Rectal smooth muscle tissue (tissue), 1 donor: ENCODE results near the gene CACNB2.

Source experiments
- H3K27ac ChIP-seq: one replicate; pipeline ENCODE4 v1.7.0; 2013; ENCODE audit warnings: low read depth, low read length, inconsistent platforms
- H3K27me3 ChIP-seq: one replicate; pipeline ENCODE4 v1.7.0; 2013; ENCODE audit warnings: low read length; ENCODE audit not compliant: control insufficient read depth, insufficient read depth
- H3K36me3 ChIP-seq: one replicate; pipeline ENCODE4 v1.7.0; 2013; ENCODE audit warnings: low read length; ENCODE audit not compliant: control insufficient read depth, insufficient read depth
- H3K4me1 ChIP-seq: one replicate; pipeline ENCODE4 v1.7.0; 2013; ENCODE audit warnings: low read length; ENCODE audit not compliant: control insufficient read depth, insufficient read depth
- H3K4me3 ChIP-seq: one replicate; pipeline ENCODE4 v1.7.0; 2013; ENCODE audit warnings: low read length
- H3K9ac ChIP-seq: one replicate; pipeline ENCODE4 v1.7.0; 2013; ENCODE audit warnings: low read length

Gene CACNB2

GRCh38 chr10:18222866-18223265, 82.6 kb downstream of the CACNB2 start:
- Histone ChIP-seq H3K9ac (no peak overlapping the region), H3K27me3 (no peaks in the 10 kb centered on the region), H3K4me3 (no peak overlapping the region), H3K27ac (no peak overlapping the region), H3K4me1 (peaks cover 7% of the 10 kb centered on the region), H3K36me3 (no peaks in the 10 kb centered on the region)

GRCh38 chr10:18223898-18224297, 83.7 kb downstream of the CACNB2 start:
- no peak overlapping the region for H3K27ac ChIP-seq
- H3K9ac ChIP-seq, result no peak overlapping the region
- peaks cover 7% of the 10 kb centered on the region for H3K4me1 ChIP-seq
- no peak overlapping the region for H3K4me3 ChIP-seq
- no peaks in the 10 kb centered on the region for H3K27me3 ChIP-seq
- no peaks in the 10 kb centered on the region for H3K36me3 ChIP-seq

GRCh38 chr10:18224626-18225445, 84.6 kb downstream of the CACNB2 start:
- no peaks in the 10 kb centered on the region for H3K36me3 ChIP-seq
- no peaks in the 10 kb centered on the region for H3K27me3 ChIP-seq
- no peak overlapping the region for H3K4me3 ChIP-seq
- H3K9ac ChIP-seq, result no peak overlapping the region
- peak overlapping the region; percentile 19 for H3K27ac ChIP-seq
- H3K4me1 ChIP-seq, result peaks cover 7% of the 10 kb centered on the region

GRCh38 chr10:18226336-18226735, 86.1 kb downstream of the CACNB2 start:
- no peak overlapping the region for H3K27ac ChIP-seq

GRCh38 chr10:18229826-18230225, 89.6 kb downstream of the CACNB2 start:
- no peak overlapping the region for H3K9ac ChIP-seq
- H3K4me3 ChIP-seq, result no peak overlapping the region
- no peaks in the 10 kb centered on the region for H3K27me3 ChIP-seq
- H3K36me3 ChIP-seq, result no peaks in the 10 kb centered on the region
- H3K27ac ChIP-seq, result no peak overlapping the region
- H3K4me1 ChIP-seq, result peaks cover 4% of the 10 kb centered on the region

More at GRCh38 chr10:18226336-18226735, 86.1 kb downstream of the CACNB2 start:
- Histone ChIP-seq H3K9ac (no peak overlapping the region), H3K4me1 (peaks cover 7% of the 10 kb centered on the region), H3K27me3 (no peaks in the 10 kb centered on the region), H3K4me3 (no peak overlapping the region), H3K36me3 (no peaks in the 10 kb centered on the region)

- H3K4me3 ChIP-seq, result no peak overlapping the region
- no peaks in the 10 kb centered on the region for H3K27me3 ChIP-seq
- no peak overlapping the region for H3K27ac ChIP-seq
- H3K9ac ChIP-seq, result no peak overlapping the region
- no peaks in the 10 kb centered on the region for H3K36me3 ChIP-seq
- H3K4me1 ChIP-seq, result no peaks in the 10 kb centered on the region
These were observed 90.6 kb downstream of the CACNB2 start for GRCh38 chr10:18230794-18231193.

- Histone ChIP-seq H3K27me3 (no peaks in the 10 kb centered on the region), H3K4me3 (no peak overlapping the region), H3K36me3 (no peaks in the 10 kb centered on the region), H3K27ac (no peak overlapping the region), H3K4me1 (no peaks in the 10 kb centered on the region), H3K9ac (no peak overlapping the region)
These were observed 91.3 kb downstream of the CACNB2 start for GRCh38 chr10:18231480-18231879.

- H3K4me1 ChIP-seq, result no peaks in the 10 kb centered on the region
- H3K27me3 ChIP-seq, result no peaks in the 10 kb centered on the region
- H3K4me3 ChIP-seq, result no peak overlapping the region
- no peak overlapping the region for H3K27ac ChIP-seq
- H3K36me3 ChIP-seq, result no peaks in the 10 kb centered on the region
- H3K9ac ChIP-seq, result no peak overlapping the region
These were observed 93.6 kb downstream of the CACNB2 start for GRCh38 chr10:18233775-18234174.

GRCh38 chr10:18235477-18235876, 95.3 kb downstream of the CACNB2 start:
- Histone ChIP-seq H3K4me1 (no peaks in the 10 kb centered on the region), H3K36me3 (no peaks in the 10 kb centered on the region), H3K27me3 (no peaks in the 10 kb centered on the region), H3K4me3 (no peak overlapping the region), H3K27ac (no peak overlapping the region), H3K9ac (no peak overlapping the region)

- no peak overlapping the region for H3K27ac ChIP-seq
- H3K4me3 ChIP-seq, result no peak overlapping the region
- H3K4me1 ChIP-seq, result no peaks in the 10 kb centered on the region
- no peaks in the 10 kb centered on the region for H3K27me3 ChIP-seq
- no peak overlapping the region for H3K9ac ChIP-seq
- H3K36me3 ChIP-seq, result no peaks in the 10 kb centered on the region
These were observed 96.5 kb downstream of the CACNB2 start for GRCh38 chr10:18236756-18237155.

GRCh38 chr10:18238870-18239485, 98.8 kb downstream of the CACNB2 start:
- Histone ChIP-seq H3K27ac (no peak overlapping the region), H3K27me3 (no peaks in the 10 kb centered on the region), H3K36me3 (no peaks in the 10 kb centered on the region), H3K4me1 (no peaks in the 10 kb centered on the region), H3K4me3 (no peak overlapping the region), H3K9ac (no peak overlapping the region)

GRCh38 chr10:18240185-18240882, 100.1 kb downstream of the CACNB2 start:
- no peak overlapping the region for H3K27ac ChIP-seq

More at GRCh38 chr10:18240185-18240882, 100.1 kb downstream of the CACNB2 start:
- no peak overlapping the region for H3K4me3 ChIP-seq
- no peak overlapping the region for H3K9ac ChIP-seq
- H3K27me3 ChIP-seq, result no peaks in the 10 kb centered on the region
- no peaks in the 10 kb centered on the region for H3K36me3 ChIP-seq
- no peaks in the 10 kb centered on the region for H3K4me1 ChIP-seq
